IPS DF 6.9 (cell line): ENCODE data around the gene PIEZO1.

Experiments used
- DNase-seq: peaks from one replicate; pipeline ENCODE4 v3.0.0-alpha.2; 2013; ENCODE audit warnings: low read depth, low spot score
- H3K27ac ChIP-seq: one replicate; pipeline ENCODE4 v1.5.1; 2013; ENCODE audit warnings: low read length, control low read depth
- H3K27me3 ChIP-seq: 2 replicates; pipeline ENCODE4 v1.6.1; 2013; ENCODE audit warnings: mild to moderate bottlenecking, low read length; ENCODE audit not compliant: control insufficient read depth, insufficient read depth
- H3K36me3 ChIP-seq: 2 replicates; pipeline ENCODE4 v1.6.1; 2013; ENCODE audit warnings: low read length; ENCODE audit not compliant: control insufficient read depth, insufficient read depth
- H3K4me1 ChIP-seq: 2 replicates; pipeline ENCODE4 v1.6.1; 2013; ENCODE audit warnings: low read length; ENCODE audit not compliant: control insufficient read depth, insufficient read depth
- H3K4me3 ChIP-seq: 2 replicates; pipeline ENCODE4 v1.5.1; 2013; ENCODE audit warnings: mild to moderate bottlenecking, low read length
- H3K9me3 ChIP-seq: 2 replicates; pipeline ENCODE4 v1.6.1; 2013; ENCODE audit warnings: low read length, inconsistent platforms; ENCODE audit not compliant: control insufficient read depth, insufficient read depth
- WGBS: extraction: QIAGEN DNeasy Blood & Tissue Kit; methylation state at CpG from one replicate; pipeline ENCODE4 v1.1.7; 2013; ENCODE audit warnings: mixed read lengths, missing lambda C conversion rate; ENCODE audit not compliant: insufficient read length, insufficient coverage; 5-methylcytosine and 5-hydroxymethylcytosine counted together

PIEZO1 gene

GRCh38 chr16:88764080-88764479 lies 20.9 kb downstream of the PIEZO1 start:
- Histone ChIP-seq H3K4me1 (peaks cover 24% of the 10 kb centered on the region), H3K9me3 (no peaks in the 10 kb centered on the region), H3K27ac (no peak overlapping the region), H3K27me3 (no peaks in the 10 kb centered on the region), H3K4me3 (no peak overlapping the region), H3K36me3 (no peaks in the 10 kb centered on the region; the same call in 1 of the 2 replicates)
- DNase-seq, result no peak
- no CpG with 5 or more reads among the region's 19 CpGs for WGBS

GRCh38 chr16:88763502-88764053 lies 21.4 kb downstream of the PIEZO1 start:
- no peak for DNase-seq
- WGBS, result no CpG with 5 or more reads among the region's 14 CpGs
- Histone ChIP-seq H3K27ac (no peak overlapping the region), H3K36me3 (no peaks in the 10 kb centered on the region; the same call in 1 of the 2 replicates), H3K9me3 (no peaks in the 10 kb centered on the region), H3K4me3 (no peak overlapping the region), H3K4me1 (peaks cover 21% of the 10 kb centered on the region), H3K27me3 (no peaks in the 10 kb centered on the region)

- Histone ChIP-seq H3K27me3 (no peaks in the 10 kb centered on the region), H3K4me1 (peaks cover 19% of the 10 kb centered on the region), H3K9me3 (no peaks in the 10 kb centered on the region), H3K27ac (no peak overlapping the region), H3K4me3 (no peak overlapping the region), H3K36me3 (no peaks in the 10 kb centered on the region; the same call in 1 of the 2 replicates)
- DNase-seq, result no peak
- no CpG with 5 or more reads among the region's 10 CpGs for WGBS
Measured at GRCh38 chr16:88762941-88763340, 22.1 kb downstream of the PIEZO1 start.

DNA sequence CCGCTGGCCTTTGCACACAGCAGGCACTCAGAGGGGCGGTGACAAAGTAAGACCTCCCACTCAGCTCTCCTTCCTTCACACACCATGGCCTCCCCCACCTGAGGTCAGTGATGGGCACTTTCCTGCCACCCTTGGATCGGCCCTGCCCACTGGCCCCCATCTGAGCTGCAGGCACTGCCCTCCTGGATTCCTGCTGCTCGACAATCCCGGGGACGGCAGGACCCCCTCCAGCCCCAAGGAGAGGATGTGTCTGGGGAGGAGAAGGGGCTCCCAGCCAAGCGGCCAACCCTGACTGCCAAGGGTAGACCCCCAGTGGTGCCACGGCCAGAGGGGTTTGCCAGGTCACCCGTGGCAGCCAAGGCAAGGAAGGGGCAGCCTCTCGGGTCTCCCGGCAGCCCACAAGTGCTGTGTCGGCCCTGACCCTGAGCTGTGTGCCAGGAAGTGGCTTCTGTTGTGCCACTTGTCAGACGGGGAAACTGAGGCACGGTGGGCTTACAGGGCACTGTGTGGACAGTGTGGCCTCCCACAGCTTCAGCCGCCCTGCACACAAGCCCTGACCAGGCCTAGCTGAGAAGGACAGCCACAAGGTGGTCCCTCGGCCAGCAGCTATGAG lies 22.7 kb downstream of the PIEZO1 start:
- no peak overlapping the region for H3K27ac ChIP-seq
- peaks cover 19% of the 10 kb centered on the region for H3K4me1 ChIP-seq
- WGBS, result no CpG with 5 or more reads among the region's 16 CpGs

GRCh38 chr16:88761830-88762229 lies 23.2 kb downstream of the PIEZO1 start:
- WGBS, result no CpG with 5 or more reads among the region's 10 CpGs
- no peak for DNase-seq
- no peaks in the 10 kb centered on the region for H3K9me3 ChIP-seq
- H3K36me3 ChIP-seq, result no peaks in the 10 kb centered on the region; the same call in 1 of the 2 replicates
- H3K4me3 ChIP-seq, result no peak overlapping the region
- H3K27ac ChIP-seq, result no peak overlapping the region
- no peaks in the 10 kb centered on the region for H3K27me3 ChIP-seq
- peaks cover 19% of the 10 kb centered on the region for H3K4me1 ChIP-seq

More for the DNA sequence above, 22.7 kb downstream of the PIEZO1 start:
- Histone ChIP-seq H3K27me3 (no peaks in the 10 kb centered on the region), H3K36me3 (no peaks in the 10 kb centered on the region; the same call in 1 of the 2 replicates), H3K9me3 (no peaks in the 10 kb centered on the region), H3K4me3 (no peak overlapping the region)
- DNase-seq, result no peak

DNA sequence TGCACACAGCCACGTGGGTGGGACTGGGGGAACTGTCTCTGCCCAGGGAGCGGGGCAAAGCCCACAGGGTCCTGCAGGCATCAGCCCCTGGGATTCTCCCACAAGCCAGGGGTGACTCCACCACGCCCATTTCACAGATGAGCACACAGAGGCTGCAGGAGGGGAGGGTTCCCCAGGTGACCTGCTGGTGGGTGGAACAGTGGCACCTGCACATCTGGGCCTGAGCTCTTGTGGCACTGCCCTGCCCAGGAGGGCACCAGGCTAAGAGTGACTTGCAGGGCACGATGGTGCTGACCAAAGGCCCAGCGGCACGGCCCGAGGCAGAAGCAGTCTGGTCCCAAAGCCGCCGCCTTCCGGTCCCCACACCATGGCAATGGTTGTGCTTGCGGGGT lies 23.9 kb downstream of the PIEZO1 start:
- H3K9me3 ChIP-seq, result no peaks in the 10 kb centered on the region
- no peak for DNase-seq
- peaks cover 19% of the 10 kb centered on the region for H3K4me1 ChIP-seq
- H3K27ac ChIP-seq, result no peak overlapping the region
- no peaks in the 10 kb centered on the region for H3K27me3 ChIP-seq
- no peaks in the 10 kb centered on the region; the same call in 1 of the 2 replicates for H3K36me3 ChIP-seq
- H3K4me3 ChIP-seq, result no peak overlapping the region
- WGBS, result no CpG with 5 or more reads among the region's 11 CpGs

DNA sequence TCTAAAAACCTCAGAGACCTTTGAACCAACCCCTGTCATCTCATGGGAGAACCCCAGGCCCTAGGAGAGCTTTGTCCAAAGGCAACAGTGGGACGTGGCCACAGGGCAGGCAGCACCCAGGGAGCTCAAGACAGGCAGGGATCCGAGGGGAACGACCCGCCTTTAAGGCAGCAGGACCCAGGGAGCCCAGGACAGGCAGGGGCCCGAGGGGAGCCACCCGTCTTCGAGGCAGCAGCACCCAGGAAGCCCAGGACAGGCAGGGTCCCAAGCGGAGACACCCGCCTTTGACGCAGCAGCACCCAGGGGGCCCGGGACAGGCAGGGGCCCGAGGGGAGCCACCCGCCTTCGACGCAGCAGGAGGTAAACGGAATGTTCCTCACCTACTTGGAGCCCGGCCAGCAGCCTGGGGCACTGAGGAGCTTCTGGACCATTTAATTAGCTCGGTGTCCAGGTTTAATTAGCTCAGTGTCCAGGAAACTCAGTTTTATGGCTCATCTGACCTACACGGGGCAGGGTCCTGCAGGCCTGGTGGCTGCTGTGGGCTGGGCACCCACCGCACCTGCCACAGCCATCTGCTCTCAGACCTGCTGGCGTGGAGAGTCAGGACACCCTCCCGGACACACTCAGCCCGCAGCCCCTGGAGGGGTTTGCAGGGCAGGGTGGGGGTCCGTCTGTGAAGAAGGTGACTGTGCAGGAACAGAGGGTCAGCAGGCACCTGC lies 24.4 kb downstream of the PIEZO1 start:
- no CpG with 5 or more reads among the region's 24 CpGs for WGBS
- no peak for DNase-seq
- H3K27ac ChIP-seq, result no peak overlapping the region

GRCh38 chr16:88759976-88760350 lies 25.1 kb downstream of the PIEZO1 start:
- H3K4me3 ChIP-seq, result no peak overlapping the region
- DNase-seq, result no peak
- WGBS, result no CpG with 5 or more reads among the region's 22 CpGs
- H3K9me3 ChIP-seq, result no peaks in the 10 kb centered on the region
- no peak overlapping the region for H3K27ac ChIP-seq
- H3K4me1 ChIP-seq, result peaks cover 21% of the 10 kb centered on the region
- H3K27me3 ChIP-seq, result no peaks in the 10 kb centered on the region
- no peaks in the 10 kb centered on the region; the same call in 1 of the 2 replicates for H3K36me3 ChIP-seq

More for the DNA sequence above, 24.4 kb downstream of the PIEZO1 start:
- no peaks in the 10 kb centered on the region; the same call in 1 of the 2 replicates for H3K36me3 ChIP-seq
- no peaks in the 10 kb centered on the region for H3K9me3 ChIP-seq
- H3K27me3 ChIP-seq, result no peaks in the 10 kb centered on the region
- no peak overlapping the region for H3K4me3 ChIP-seq
- peaks cover 19% of the 10 kb centered on the region for H3K4me1 ChIP-seq

- no peak overlapping the region for H3K27ac ChIP-seq
- no peaks in the 10 kb centered on the region for H3K27me3 ChIP-seq
- H3K36me3 ChIP-seq, result no peaks in the 10 kb centered on the region; the same call in 1 of the 2 replicates
- no peaks in the 10 kb centered on the region for H3K9me3 ChIP-seq
- DNase-seq, result no peak
- H3K4me3 ChIP-seq, result no peak overlapping the region
- H3K4me1 ChIP-seq, result peaks cover 24% of the 10 kb centered on the region
- WGBS, result no CpG with 5 or more reads among the region's 26 CpGs
Measured at GRCh38 chr16:88759245-88759975, 25.6 kb downstream of the PIEZO1 start.

DNA sequence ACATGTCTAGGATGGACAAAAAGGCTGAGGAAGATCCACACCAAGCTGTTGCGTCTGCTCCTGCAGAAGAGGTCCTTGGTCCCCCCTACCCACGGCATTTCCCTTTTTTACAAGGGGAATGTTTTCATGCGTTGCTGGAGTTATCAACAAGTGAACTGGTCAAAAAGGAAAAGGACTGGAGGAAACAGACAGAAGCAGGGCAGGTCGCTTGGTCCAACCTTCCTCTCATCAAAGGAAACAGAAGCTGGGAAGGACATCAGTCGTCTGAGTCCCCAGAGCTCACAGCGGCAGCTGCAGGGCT lies 26.1 kb downstream of the PIEZO1 start:
- H3K4me1 ChIP-seq, result peaks cover 21% of the 10 kb centered on the region
- H3K27me3 ChIP-seq, result no peaks in the 10 kb centered on the region
- H3K36me3 ChIP-seq, result no peaks in the 10 kb centered on the region; the same call in 1 of the 2 replicates
- DNase-seq, result no peak
- WGBS, result no CpG with 5 or more reads among the region's 6 CpGs
- no peaks in the 10 kb centered on the region for H3K9me3 ChIP-seq
- H3K4me3 ChIP-seq, result no peak overlapping the region
- no peak overlapping the region for H3K27ac ChIP-seq
